GM19328 (cell line): ENCODE measurements around the gene CPNE2.
"Not testable (repeated sequence)": the region's sequence is repeated elsewhere in the genome, so short reads cannot be mapped to it uniquely, and the experiment has no call there.

Experiments used
- ATAC-seq: cut with Tn5 transposase; IDR thresholded peaks from one replicate; pipeline ENCODE4 v1.9.1; 2021; ENCODE audit warnings: mild to moderate bottlenecking, moderate library complexity; ENCODE audit not compliant: unreplicated experiment

The CPNE2 gene

DNA sequence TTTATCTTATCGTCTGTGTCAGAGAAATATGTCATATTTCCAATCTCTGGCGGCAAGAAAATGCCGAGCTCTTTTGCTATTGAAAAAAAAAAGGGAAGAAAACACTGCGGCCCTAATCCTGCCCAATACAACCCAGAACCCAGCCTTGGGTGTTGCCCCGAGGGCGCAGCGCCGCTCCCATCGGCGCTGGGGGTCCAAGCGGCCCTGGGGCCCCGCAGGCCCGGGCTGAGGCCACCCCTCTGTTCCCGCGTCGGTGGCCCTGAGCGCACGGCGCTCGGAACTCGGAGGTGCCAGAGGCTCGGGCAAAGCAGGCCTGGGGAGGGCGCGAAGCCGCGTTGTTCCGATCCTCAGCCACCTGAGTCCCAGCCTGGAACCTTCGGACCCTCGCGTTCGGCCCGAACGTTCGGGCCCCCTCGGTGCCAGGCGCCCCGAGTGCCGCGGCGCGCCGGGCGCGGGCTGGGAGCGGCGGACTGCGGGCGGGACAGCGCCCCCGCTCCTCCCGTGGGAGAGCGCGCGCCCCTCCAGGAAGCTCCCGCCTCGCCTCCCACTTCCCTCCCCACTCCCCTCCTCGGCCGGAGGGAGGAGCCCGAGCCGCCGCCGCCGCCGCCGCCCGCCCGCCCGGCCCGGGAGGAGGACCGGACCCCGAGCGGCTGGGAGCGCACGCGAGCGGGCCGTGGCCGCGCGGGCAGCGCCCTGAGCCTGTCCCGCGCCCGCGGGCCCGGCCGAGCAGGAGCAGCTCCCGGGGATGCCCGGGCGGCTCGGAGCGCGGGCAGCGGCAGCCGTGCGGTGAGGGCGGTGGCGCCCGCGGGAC, at the start of gene CPNE2:
Gene CPNE2, plus strand, starts transcription at position 609 of the 811 bp plus-strand sequence. CDS start 18,160 bp downstream, outside the sequence.
- peak; percentile 37 for ATAC-seq

DNA sequence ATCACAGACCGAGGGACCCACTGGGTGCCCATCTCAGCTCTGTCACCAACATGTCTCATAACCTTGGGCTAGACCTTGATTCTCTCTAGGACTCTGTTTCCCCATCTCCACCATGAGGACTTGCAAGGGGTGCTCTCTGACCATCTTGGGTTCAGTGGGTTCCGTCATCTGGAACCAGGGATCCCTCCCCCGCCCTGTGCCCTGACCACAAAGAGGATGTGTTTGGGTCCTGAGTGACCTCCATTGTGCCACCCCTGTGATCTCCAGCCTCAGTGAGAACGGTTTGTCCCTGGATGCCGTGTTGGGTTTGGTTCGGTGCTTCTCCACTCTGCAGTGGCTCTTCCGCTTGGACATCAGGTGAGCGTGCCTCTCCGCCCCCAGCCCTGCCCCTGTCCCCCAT, 49.1 kb upstream of the CPNE2 start:
- ATAC-seq: no peak

DNA sequence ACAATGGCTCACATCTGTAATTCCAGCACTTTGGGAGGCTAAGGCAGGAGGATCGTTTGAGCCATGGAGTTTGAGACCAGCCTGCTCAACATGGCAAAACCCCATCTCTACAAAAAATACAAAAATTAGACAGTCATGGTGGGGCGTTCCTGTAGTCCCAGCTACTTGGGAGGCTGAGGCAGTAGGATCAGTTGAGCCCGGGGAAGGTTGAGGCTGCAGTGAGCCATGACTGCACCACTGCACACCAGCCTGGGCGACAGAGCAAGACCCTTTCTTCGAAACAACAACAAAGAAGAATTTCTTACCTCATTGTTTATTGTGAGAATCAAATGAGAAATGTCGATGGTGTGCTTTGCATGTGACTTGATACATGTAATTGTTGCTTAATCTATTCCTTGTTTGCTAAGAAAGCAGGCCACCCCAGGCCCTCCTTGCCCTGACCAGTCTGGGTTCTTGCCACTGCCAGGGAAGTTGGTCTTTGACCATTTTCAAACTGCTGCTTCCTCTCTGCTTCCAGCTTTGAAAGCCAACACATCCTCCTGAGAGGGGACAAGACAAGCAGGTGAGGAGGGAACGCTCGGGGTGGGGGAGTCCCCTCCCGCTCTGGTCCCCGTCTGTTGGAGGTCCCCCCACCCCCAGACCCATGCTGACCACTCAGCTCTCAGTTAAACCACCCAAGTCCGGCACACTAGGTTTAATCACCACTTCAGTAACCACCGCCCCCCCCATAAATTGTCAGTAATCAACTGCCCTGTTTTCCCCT, 47.3 kb upstream of the CPNE2 start:
- ATAC-seq: no peak

DNA sequence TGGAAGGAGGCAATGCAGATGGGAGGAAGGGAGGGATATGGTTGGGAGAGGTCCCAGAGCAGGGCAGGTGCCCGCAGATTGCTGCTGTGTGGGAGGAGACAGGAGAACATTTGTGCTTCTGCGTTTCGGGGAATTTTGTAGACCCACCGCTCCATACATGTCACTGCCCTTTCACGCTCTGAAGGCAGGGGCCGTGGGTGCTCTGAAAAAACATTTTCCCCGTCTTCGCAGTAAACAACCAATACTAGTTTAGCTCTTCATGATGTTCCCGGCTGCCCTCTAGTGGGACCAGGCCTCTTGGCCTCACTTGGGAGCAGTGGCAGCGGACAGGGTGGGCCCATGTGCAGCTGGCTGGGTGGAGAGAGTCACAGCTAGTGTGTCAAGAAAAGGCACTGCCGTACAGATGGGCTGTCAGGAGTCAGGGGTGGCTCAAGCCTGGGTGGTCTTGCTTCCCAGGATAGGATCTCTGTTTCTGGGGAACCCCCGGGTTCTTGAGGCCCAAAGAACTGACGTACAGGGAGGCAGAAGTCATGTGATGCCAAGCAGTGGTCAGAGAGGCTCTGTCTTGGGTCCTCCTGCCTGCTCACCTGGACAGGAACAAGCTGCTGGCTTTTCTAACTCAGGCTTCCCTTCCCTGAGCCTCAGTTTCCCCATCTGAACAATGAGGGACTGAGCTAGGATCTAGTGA, 46.5 kb upstream of the CPNE2 start:
- no peak for ATAC-seq

DNA sequence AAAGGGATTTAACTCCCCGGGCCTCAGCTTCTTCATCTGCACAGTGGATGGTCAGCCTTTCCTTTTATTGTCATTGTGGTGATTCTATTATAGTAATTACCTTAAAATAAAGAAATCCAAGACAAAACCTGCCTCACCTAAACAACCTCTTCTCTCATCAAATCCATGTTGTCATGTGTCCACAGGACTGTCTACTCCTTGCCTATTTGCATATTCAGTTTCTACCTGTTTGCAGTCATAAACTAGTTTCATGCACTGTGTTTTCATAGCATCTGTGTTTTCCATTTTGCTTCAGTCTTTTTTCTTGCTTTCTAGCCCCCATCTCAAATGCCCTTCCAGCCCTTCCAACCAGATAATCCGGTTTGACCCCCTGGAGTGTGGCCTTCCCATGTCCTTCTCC, 44.3 kb upstream of the CPNE2 start:
- ATAC-seq: no peak

DNA sequence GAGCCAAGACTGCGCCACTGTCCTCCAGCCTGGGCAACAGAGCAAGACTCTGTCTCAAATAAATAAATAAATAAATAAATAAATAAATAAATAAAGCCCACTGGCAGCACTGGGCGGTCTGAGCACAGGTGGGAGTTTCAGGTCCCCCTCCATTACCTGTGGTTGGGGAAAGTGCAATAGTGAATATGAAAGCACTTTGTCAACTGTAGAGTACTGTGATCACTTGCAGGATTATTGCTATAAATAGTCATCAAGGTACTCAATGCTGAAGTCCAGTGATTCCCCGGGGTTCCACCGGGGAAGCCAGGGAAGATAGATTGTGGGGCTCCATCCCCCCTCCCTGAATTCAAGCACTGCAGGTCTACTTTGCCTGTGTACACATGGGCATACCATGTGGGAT, 42.7 kb upstream of the CPNE2 start:
- ATAC-seq: no peak

DNA sequence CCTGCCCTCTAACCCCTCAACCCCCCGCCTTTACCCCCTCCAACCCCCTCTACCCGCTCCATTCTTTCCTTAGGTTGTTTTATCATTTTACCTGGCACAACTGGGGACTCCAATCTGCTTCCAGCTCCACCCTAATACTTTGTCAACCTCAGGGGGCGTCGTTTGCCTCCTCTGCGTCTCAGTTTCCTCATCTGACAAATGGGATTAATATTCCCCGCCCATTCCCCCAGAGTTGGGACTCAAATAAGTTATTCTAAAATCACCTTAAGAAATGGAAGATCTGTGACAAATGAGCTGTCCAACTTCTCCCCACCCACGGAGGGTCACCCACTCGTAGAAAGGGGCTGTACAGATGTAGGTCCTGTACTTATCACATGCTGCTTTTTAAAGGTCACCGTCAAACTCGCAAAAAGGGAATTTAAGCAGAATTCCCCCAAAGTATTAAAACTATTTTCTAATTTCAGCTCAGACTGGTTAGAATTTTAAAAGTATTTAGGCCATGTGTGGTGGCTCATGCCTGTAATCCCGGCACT, 40.6 kb upstream of the CPNE2 start:
- ATAC-seq: no peak

DNA sequence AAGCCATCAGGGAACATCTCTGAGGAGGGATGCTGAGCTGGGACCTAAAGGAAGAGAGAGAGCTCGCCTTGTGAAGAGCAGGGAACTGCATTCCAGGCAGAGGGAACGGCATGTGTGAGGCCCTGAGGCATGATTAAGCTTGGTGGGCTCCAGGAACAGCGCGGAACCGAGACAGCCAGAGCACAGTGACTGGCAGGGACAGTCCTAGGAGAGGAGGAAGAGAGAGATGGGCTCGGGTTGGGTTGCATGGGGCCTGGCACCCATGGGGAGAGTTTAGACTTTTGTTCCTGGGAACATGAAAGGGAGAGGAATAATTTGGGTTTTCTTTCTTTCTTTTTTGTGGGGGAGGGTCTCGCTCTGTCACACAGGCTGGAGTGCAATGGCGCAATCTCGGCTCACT, 39.2 kb upstream of the CPNE2 start:
- no peak for ATAC-seq

DNA sequence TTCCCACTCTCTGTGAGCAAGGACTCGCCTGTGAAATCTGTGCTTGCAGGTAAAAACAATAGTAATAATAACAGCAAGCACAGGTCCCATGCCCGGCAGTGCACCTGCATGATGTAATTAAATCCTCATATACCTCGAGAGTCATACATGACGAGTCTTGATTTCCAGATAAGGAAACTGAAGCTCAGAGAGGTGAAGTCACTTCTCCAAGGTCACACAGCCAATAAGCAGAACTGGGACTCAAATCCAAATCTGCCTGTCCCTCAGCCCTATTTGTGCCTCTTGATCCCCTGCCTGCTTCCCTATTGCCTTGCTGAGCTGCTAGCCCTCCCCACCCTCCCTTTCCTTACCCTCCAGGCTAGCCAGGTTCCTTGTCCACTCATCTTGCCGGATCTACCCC, 38.0 kb upstream of the CPNE2 start:
- ATAC-seq: no peak

DNA sequence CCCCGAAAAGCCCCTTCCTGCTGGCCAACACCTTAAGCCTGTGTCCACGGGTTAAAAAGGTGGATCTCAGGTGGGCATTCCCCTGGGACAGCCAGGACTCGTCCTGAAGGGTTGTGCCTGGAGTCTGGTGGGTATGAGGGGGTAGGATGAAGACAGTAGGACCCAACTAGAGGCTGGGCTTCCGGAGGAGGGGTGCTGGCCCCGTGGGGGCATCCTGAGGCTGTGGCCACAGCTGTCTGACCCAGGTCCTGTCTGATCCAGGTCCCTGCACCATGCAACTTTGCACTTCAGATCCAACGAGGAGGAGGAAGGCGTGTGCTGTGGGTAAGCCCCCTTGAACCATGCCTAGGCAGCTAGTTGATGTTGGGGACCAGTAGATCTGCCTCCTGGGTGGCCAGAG, 37.6 kb upstream of the CPNE2 start:
- no peak for ATAC-seq

DNA sequence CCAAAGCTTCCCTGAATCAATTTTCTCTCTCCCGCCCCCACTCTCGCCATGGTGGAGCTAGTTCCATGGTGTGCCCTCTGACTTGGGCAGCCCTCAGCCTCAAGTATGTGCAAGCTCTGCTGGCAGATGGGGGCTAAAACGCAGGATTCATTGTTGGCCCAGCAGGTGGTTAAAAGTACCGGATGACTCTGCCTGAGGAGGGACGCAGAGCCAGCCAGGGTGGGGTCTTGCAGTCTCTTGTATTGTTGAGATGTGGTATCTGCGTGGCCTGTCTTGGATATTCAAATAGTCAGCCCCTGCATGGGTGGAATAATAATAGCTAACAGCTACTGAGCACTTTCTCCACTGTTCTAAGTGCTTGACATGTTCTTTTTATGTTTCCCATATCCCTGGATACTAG, 36.7 kb upstream of the CPNE2 start:
- ATAC-seq: no peak

DNA sequence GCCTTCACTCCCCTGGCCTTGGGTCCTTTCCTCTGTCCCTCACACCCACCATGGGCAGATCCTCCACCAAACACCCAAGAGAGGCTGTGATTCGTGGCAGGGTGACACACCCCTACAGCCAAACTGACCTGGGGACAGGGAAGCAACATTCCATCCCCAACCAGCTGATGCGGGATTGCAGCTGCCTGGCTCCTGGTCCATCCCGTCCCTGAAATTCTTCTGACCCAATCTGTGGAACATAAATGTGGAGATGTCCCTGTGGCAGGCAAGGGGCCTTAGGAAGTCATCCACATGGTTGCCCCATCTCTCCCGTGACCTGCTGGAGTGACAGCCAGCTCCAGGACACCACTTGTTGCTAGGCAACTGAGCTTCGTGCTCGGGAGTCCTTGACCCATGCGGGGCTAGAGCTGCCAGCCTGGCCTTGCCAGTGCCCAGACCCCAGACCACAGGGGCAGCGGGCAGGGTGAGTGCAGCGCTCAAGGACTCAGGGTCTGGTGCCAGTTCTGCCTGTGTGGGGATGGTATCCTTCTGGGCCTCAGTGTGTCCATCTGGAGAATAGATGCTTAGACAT, 34.0 kb upstream of the CPNE2 start:
- no peak for ATAC-seq

DNA sequence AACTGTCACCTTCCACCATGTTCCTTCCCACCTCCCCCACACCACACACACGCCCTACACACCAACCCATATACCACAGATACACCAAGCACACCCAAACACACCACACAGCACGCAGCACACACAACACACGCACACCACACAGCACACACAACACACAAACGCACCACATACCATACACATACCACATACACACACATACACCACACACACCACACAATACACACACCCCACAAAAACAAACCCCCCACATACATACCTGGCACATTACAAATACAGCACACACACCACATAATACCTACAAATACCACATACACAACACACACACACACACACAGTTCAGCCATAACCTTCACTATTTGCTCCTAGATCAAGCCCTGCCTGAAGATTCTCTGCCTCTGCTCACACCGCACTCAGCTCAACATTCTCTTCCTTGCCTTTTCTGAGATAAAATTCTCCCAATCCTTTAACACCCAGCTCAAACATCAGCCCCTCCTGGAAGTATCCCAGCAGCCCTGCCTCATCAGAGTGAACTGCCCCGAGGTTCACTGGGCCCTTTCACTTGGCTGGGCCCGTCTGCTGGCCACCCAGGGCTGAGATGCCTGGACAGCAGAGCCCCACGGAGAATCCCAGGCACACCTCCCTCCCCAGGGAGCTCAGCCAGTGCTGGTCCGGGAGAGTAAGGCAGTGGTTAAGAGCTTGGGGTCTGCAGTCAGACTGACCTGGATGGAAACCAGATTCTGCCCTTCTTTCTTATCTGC, 31.9 kb upstream of the CPNE2 start:
- no peak for ATAC-seq

DNA sequence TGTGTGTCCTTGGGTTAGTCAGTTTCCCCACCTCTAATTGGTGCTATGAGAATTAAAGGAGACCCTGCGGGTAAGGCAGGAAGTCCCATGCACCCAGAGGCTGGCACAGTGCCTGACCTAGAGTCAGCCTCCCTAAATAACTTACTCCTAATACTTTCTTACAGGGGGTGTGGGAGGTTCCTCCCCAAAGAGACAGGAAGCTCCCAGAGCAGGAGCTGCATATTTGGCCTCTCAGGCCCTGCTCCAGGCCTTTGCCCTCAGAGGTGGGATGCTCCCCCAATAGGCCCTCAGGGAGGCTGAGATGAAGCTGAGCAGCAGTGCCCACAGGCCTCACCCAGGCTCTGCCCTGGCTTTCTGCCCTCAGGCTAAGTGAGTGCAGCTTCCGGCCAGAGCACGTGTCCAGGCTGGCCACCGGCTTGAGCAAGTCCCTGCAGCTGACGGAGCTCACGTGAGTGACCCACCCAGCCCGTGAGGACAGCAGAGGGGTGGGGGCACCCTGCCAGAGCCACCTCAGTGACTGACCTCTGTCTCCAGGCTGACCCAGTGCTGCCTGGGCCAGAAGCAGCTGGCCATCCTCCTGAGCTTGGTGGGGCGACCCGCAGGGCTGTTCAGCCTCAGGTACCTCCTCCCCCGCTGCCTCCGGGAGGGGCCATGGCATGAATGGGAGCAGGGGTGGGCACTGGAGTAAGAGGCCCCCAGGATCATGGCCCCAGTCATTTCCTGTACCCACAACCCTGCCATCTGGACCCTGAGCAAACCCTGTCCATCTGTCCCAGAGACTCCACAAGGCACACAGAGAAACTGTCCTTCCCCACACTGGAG, 31.1 kb upstream of the CPNE2 start:
- ATAC-seq: no peak

DNA sequence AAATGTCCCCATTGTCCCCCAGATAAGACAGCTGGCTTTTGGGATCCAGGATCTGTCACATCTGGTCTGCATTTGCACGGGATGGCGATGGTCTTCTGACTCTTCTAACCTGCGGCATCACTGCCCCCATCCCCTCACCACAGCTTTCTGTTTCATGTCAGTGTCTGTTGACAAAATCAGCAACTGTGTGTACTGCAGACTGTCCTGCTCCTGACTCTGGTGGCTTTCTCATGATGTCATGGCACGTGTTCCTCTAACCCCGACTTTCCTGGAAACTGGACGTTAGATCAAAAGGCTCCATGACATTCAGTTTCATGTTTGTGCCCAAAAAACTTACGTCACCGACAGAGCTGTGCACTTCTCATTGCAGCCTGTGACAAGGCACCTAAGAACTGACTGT, 30.1 kb upstream of the CPNE2 start:
- no peak for ATAC-seq

DNA sequence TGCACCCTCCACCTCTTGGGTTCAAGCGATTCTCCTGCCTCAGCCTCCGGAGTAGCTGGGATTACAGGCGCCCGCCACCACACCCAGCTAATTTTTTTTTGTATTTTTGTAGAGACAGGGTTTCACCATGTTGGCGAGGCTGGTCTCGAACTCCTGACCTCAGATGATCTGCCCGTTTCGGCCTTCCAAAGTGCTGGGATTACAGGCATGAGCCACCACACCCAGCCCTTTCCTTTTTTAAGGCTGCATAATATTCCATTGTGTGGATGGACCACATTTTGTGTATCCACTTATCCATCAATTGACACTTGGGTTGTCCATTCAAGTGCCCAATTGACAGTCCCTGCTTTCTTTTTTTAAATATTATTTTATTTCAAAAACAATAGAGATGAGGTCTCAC, 29.2 kb upstream of the CPNE2 start:
- ATAC-seq: not testable (repeated sequence)

DNA sequence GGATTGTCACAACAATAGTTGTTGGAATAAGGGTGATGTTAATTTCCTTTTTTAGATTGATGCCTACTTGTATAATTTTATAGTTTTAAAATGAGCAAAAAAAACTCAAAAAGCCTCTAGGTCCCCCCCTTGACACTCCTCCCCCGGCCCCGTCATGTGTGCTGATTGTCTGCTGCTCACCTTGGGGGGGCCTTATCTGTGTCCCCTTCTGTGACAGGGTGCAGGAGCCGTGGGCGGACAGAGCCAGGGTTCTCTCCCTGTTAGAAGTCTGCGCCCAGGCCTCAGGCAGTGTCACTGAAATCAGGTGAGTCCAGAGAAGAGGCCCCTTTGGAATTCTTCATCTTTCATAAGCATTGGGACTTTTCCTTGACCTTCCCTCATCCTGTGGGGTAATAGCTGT, 27.4 kb upstream of the CPNE2 start:
- no peak for ATAC-seq

DNA sequence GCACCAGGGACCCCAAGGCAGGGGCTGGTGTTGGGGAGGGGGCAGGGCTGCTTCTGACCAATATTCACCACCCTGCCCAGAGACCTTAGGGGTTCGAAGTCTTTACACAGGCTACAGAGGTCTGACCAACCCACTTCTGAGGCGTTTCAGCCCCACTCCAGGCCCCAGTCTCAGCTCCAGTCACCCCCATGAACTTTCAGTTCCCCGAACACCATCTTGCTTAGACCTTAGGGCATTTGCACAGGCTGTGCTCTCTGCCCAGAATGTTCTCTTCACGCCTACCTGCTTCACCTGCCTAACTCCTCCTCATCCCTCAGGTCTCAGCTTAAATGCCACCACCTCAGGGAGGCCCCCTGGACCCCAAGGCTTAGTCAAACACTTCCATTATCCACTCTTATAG, 25.8 kb upstream of the CPNE2 start:
- ATAC-seq: no peak

DNA sequence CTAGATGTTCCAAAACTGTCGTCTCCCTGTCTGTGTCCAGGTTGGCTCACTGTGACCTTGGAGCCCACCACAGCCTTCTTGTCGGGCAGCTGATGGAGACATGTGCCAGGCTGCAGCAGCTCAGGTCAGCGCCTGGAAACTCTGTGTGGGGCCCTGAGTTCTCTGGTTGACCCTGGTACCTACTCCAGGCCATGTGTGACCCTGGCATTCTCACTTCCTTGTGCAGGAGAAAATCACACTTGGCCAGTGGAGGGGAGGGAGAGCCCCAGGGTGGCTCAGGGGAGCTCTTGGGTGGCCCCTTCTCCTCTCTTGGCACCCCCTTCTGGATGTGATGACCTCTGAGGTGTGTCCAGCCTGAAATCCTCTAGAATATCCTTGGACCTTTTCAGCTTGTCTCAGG, 25.0 kb upstream of the CPNE2 start:
- ATAC-seq: no peak

DNA sequence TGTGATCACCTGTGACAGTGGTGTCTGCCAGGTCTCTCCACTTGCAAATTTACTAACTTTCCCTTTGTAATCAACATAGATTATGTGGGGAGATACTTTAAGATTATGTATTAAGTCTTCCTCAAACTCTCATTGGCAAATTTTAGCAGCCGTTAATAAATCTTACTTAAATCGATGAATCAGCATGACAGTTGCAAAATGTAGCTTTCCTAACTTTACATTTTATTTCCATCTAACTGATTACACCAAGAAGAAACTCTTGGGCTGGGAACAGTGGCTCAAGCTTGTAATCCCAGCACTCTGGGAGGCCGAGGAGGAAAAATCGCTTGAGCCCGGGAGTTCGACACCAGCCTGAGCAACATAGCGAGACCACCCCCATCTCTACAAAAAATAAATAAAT, 23.3 kb upstream of the CPNE2 start:
- ATAC-seq: no peak
